Aorta (tissue), 5 donors: ENCODE results near the gene MBOAT1. TPM values are rescaled to one million over a fixed set of nuclear protein-coding genes. Genes with fewer than 3 reads are reported as not detected.

Experiments used
- ATAC-seq: fragments of 200-7000 bp; cut with Tn5 transposase; one replicate; pipeline ENCODE4 v1.9.1; 2022; ENCODE audit warnings: moderate library complexity; ENCODE audit not compliant: low FRiP score
- DNase-seq, 2 donors: peaks; one replicate each; pipeline ENCODE4 v3.0.0-alpha.2; 2020
- H3K27ac ChIP-seq, 2 donors: one replicate each; pipeline ENCODE4 v1.5.1; 2013; ENCODE audit warnings: low read length in 2 of 2, mild to moderate bottlenecking in 2 of 2, moderate library complexity in 2 of 2, control low read depth in 1 of 2, inconsistent platforms in 1 of 2, low read depth in 1 of 2
- H3K27me3 ChIP-seq, 2 donors: one replicate each; pipeline ENCODE4 v1.6.1; 2013; ENCODE audit warnings: control low read depth in 1 of 2, low read length in 1 of 2, mild to moderate bottlenecking in 1 of 2, moderate library complexity in 1 of 2; ENCODE audit not compliant: insufficient read depth in 2 of 2, control insufficient read depth in 1 of 2
- H3K36me3 ChIP-seq, 2 donors: one replicate each; pipeline ENCODE4 v1.6.1; 2013; ENCODE audit warnings: control low read depth in 1 of 2, low read length in 1 of 2, mild to moderate bottlenecking in 1 of 2; ENCODE audit not compliant: insufficient read depth in 2 of 2, control insufficient read depth in 1 of 2
- H3K4me1 ChIP-seq, 2 donors: one replicate each; pipeline ENCODE4 v1.6.1; 2013; ENCODE audit warnings: low read length in 2 of 2, control low read depth in 1 of 2, mild to moderate bottlenecking in 1 of 2, moderate library complexity in 1 of 2; ENCODE audit not compliant: insufficient read depth in 2 of 2, control insufficient read depth in 1 of 2
- H3K4me3 ChIP-seq, 2 donors: one replicate each; pipeline ENCODE4 v1.5.1; 2013; ENCODE audit warnings: low read length in 2 of 2, control low read depth in 1 of 2, mild to moderate bottlenecking in 1 of 2
- H3K9me3 ChIP-seq: one replicate; pipeline ENCODE4 v1.6.1; 2013; ENCODE audit warnings: mild to moderate bottlenecking, low read length; ENCODE audit not compliant: control insufficient read depth
- WGBS, 2 donors: extraction: QIAGEN DNeasy Blood & Tissue Kit; methylation state at CpG; one replicate each; pipeline ENCODE4 v1.1.7; 2013; 5-methylcytosine and 5-hydroxymethylcytosine counted together
- intact Hi-C, 2 donors: fragments of 100-400 bp; cut with DNase I; formaldehyde crosslinking; loops; one replicate each; pipeline versions ENCODE4 v1.14.2 to v1.15.0; 2022
- polyA plus RNA-seq, 2 donors: library from polyadenylated mRNA; stranded (reverse); fragments of 200-250 nt; gene quantifications; one replicate each; pipeline ENCODE4 v1.2.3, GENCODE V29; 2013
- total RNA-seq, 2 donors: library from RNA; stranded (reverse); fragmentation: NEBNext Ultra II Directional; extraction: Animal tissue kit (Norgen Biotek cat#: 25700); gene quantifications; one replicate each; pipeline ENCODE4 v1.2.1, GENCODE V29; 2021
- donor health status: healthy with polysubstance abuse.
- donor health status: Bipolar disorder and iron deficiency.
- donor health status: DM: no; HTN: no; CAD: no.
- donor health status: DM: no; HTN: no; CAD: no.
- donor health status: DM: yes; HTN: yes; CAD: no.

Gene MBOAT1
- total and polyA plus RNA-seq, 4 donors, result 2.5 to 13.8 (median 5.5) TPM

GRCh38 chr6:20236909-20237600 lies 24.8 kb upstream of the MBOAT1 start:
- no peak for DNase-seq
- Histone ChIP-seq H3K27ac (no peak overlapping the region), H3K9me3 (no peaks in the 10 kb centered on the region), H3K4me1 (no peaks in the 10 kb centered on the region), H3K4me3 (no peak overlapping the region), H3K27me3 (no peaks in the 10 kb centered on the region), H3K36me3 (no peaks in the 10 kb centered on the region)
- intact Hi-C loops, result no loop called here
- 87 to 90% methylated on average over 2 of the region's 2 CpGs for WGBS, 2 donors
- ATAC-seq, result no peak

GRCh38 chr6:20236344-20236743 lies 24.1 kb upstream of the MBOAT1 start:
- H3K36me3 ChIP-seq, result no peaks in the 10 kb centered on the region
- H3K4me1 ChIP-seq, result no peaks in the 10 kb centered on the region
- no peak for DNase-seq
- H3K4me3 ChIP-seq, result no peak overlapping the region
- 86 to 87% methylated on average over 3 of the region's 3 CpGs for WGBS, 2 donors
- no peak for ATAC-seq
- no peaks in the 10 kb centered on the region for H3K27me3 ChIP-seq
- intact Hi-C loops, result no loop called here
- H3K9me3 ChIP-seq, result no peaks in the 10 kb centered on the region
- no peak overlapping the region for H3K27ac ChIP-seq

- WGBS, 2 donors, result 87% methylated on average over 6 of the region's 6 CpGs
- ATAC-seq, result no peak
- Histone ChIP-seq H3K4me3 (no peak overlapping the region), H3K27me3 (no peaks in the 10 kb centered on the region), H3K4me1 (no peaks in the 10 kb centered on the region), H3K27ac (no peak overlapping the region), H3K9me3 (no peaks in the 10 kb centered on the region), H3K36me3 (no peaks in the 10 kb centered on the region)
- intact Hi-C loops, result no loop called here
- DNase-seq, result no peak
These were observed 22.8 kb upstream of the MBOAT1 start for GRCh38 chr6:20235041-20235440.

- Histone ChIP-seq H3K9me3 (no peaks in the 10 kb centered on the region), H3K27me3 (no peaks in the 10 kb centered on the region), H3K4me1 (no peaks in the 10 kb centered on the region), H3K36me3 (no peaks in the 10 kb centered on the region), H3K4me3 (no peak overlapping the region), H3K27ac (no peak overlapping the region)
- 73 to 76% methylated on average over 7 of the region's 7 CpGs for WGBS, 2 donors
- ATAC-seq (no peak), DNase-seq (no peak)
- intact Hi-C loops, result no loop called here
These were observed 21.9 kb upstream of the MBOAT1 start for GRCh38 chr6:20234136-20234535.

- no peak for DNase-seq
- intact Hi-C loops, result no loop called here
These were observed 20.9 kb upstream of the MBOAT1 start for GRCh38 chr6:20233007-20233730.

GRCh38 chr6:20232188-20232587 lies 19.9 kb upstream of the MBOAT1 start:
- no peak overlapping the region for H3K4me3 ChIP-seq
- no peaks in the 10 kb centered on the region for H3K4me1 ChIP-seq
- H3K27ac ChIP-seq, result no peak overlapping the region
- no peaks in the 10 kb centered on the region for H3K27me3 ChIP-seq
- ATAC-seq (no peak), DNase-seq (no peak)
- 97 to 100% methylated on average over 2 of the region's 2 CpGs for WGBS, 2 donors
- intact Hi-C loops, result no loop called here
- H3K9me3 ChIP-seq, result no peaks in the 10 kb centered on the region
- no peaks in the 10 kb centered on the region for H3K36me3 ChIP-seq

More at GRCh38 chr6:20233007-20233730, 20.9 kb upstream of the MBOAT1 start:
- Histone ChIP-seq H3K27ac (no peak overlapping the region), H3K36me3 (no peaks in the 10 kb centered on the region), H3K4me1 (no peaks in the 10 kb centered on the region), H3K4me3 (no peak overlapping the region), H3K27me3 (no peaks in the 10 kb centered on the region), H3K9me3 (no peaks in the 10 kb centered on the region)
- no peak for ATAC-seq
- 97 to 98% methylated on average over 44 of the region's 44 CpGs for WGBS, 2 donors

- no peak overlapping the region for H3K27ac ChIP-seq
- WGBS, 2 donors, result 88 to 92% methylated on average over 4 of the region's 4 CpGs
- DNase-seq (no peak), ATAC-seq (no peak)
- intact Hi-C loops, result no loop called here
- H3K9me3 ChIP-seq, result no peaks in the 10 kb centered on the region
- no peak overlapping the region for H3K4me3 ChIP-seq
- no peaks in the 10 kb centered on the region for H3K36me3 ChIP-seq
- H3K27me3 ChIP-seq, result no peaks in the 10 kb centered on the region
- H3K4me1 ChIP-seq, result no peaks in the 10 kb centered on the region
These were observed 18.3 kb upstream of the MBOAT1 start for GRCh38 chr6:20230401-20231119.

- H3K4me3 ChIP-seq, result no peak overlapping the region
- WGBS, 2 donors, result 95 to 96% methylated on average over 4 of the region's 4 CpGs
- intact Hi-C loops, result no loop called here
- ATAC-seq, result no peak
- no peaks in the 10 kb centered on the region for H3K9me3 ChIP-seq
- H3K27ac ChIP-seq, result no peak overlapping the region
- H3K36me3 ChIP-seq, result no peaks in the 10 kb centered on the region
- no peaks in the 10 kb centered on the region for H3K4me1 ChIP-seq
- no peaks in the 10 kb centered on the region for H3K27me3 ChIP-seq
- DNase-seq, result no peak
These were observed 17.6 kb upstream of the MBOAT1 start for GRCh38 chr6:20229881-20230280.
